ENCODE measurements around the gene MACIR. TPM values are rescaled to one million over a fixed set of nuclear protein-coding genes. Genes with fewer than 3 reads are reported as not detected.
A peak's percentile ranks its signal among the peaks of the same experiment; 100 is the strongest.
"Not testable (repeated sequence)": the region's sequence is repeated elsewhere in the genome, so short reads cannot be mapped to it uniquely, and the experiment has no call there.

Gene MACIR
- total RNA-seq, 1 experiment from 2014 or later: 21.0 TPM

DNA sequence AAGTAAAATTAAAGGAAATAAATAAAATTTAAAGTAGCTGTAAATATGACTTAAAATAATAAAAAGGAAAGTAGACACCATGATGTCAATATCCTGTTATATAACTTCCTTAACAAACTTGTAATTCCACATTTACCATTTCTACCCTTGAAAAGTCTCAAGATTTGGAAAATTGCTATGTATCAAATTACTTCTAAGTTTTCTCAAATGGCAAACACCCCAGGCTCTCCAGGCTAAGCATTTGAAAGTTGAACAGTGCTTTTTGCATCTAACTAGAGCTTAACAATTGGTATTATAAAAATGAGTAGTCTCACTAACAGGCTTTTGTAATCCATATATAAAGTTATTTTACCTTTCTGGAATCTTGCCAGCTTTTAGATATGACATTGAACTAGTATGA lies 41.5 kb upstream of the MACIR start:
- POLR2A ChIA-PET (ENCODE audit: unreplicated experiment): interaction anchor here (0.7 kb wide), 1 partner anchor 42 kb away, joined by 4 read pairs; the partner anchor contains the start of gene MACIR
- Histone ChIP-seq H3K9me3 (ENCODE audit: insufficient read depth, low read depth) (no peaks in the 10 kb centered on the region; the same call in 1 of the 2 replicates), H3K27ac (no peak overlapping the region), H2AFZ (no peak overlapping the region), H3K79me2 (ENCODE audit: low read depth) (no peaks in the 10 kb centered on the region), H3K9me2 (ENCODE audit: insufficient read depth) (no peaks in the 10 kb centered on the region), H3K36me3 (ENCODE audit: low read depth) (no peaks in the 10 kb centered on the region), H3F3A (ENCODE audit: insufficient read depth, low read depth) (no peaks in the 10 kb centered on the region), H3K4me2 (no peak overlapping the region), H3K27me3 (ENCODE audit: insufficient read depth, low read depth) (no peaks in the 10 kb centered on the region), H3K4me1 (replicated peaks; ENCODE audit: insufficient read depth) (no peaks in the 10 kb centered on the region), H3K4me3 (no peak overlapping the region), H4K20me1 (ENCODE audit: insufficient read depth) (no peaks in the 10 kb centered on the region)
- intact Hi-C loops (cut with micrococcal nuclease; ENCODE audit: unreplicated experiment): no loop called here
- no TSS peak for BruUV-seq (replicated peaks)
- TF ChIP-seq EZH2 (IDR thresholded peaks at IDR 0.05; ENCODE audit: low read depth): no peak
- no peak for DNase-seq
- CTCF ChIA-PET: no interaction called here

DNA sequence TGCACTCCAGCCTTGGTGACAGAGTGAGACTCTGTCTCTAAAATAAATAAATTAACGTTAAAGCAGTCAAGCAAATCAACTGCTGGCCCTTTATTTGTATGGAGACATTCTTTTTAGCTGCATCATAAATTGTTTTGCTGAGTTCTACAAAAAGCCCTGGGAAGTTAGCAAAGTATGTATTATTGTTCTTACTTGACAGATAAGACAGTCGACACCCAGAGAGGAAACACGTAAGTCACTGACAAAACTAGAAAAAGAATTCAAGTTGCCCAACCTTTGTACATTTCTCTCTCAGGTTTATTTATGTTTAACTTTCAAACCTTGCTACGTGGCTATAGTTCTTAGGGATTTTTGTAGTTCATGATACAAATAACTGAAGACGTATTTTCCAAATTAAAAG lies 40.4 kb upstream of the MACIR start:
- Histone ChIP-seq H4K20me1 (ENCODE audit: insufficient read depth) (no peaks in the 10 kb centered on the region), H2AFZ (no peak overlapping the region), H3F3A (ENCODE audit: insufficient read depth, low read depth) (no peaks in the 10 kb centered on the region), H3K4me1 (replicated peaks; ENCODE audit: insufficient read depth) (no peaks in the 10 kb centered on the region), H3K27me3 (ENCODE audit: insufficient read depth, low read depth) (no peaks in the 10 kb centered on the region), H3K79me2 (ENCODE audit: low read depth) (no peaks in the 10 kb centered on the region), H3K9me2 (ENCODE audit: insufficient read depth) (no peaks in the 10 kb centered on the region), H3K9me3 (ENCODE audit: insufficient read depth, low read depth) (no peaks in the 10 kb centered on the region; the same call in 1 of the 2 replicates), H3K4me2 (no peak overlapping the region), H3K4me3 (no peak overlapping the region), H3K27ac (no peak overlapping the region), H3K36me3 (ENCODE audit: low read depth) (no peaks in the 10 kb centered on the region)
- ChIA-PET CTCF (no interaction called here), POLR2A (ENCODE audit: unreplicated experiment) (no interaction called here)
- TF ChIP-seq EZH2 (IDR thresholded peaks at IDR 0.05; ENCODE audit: low read depth): no peak
- TF ChIP-seq, protein P1, sequence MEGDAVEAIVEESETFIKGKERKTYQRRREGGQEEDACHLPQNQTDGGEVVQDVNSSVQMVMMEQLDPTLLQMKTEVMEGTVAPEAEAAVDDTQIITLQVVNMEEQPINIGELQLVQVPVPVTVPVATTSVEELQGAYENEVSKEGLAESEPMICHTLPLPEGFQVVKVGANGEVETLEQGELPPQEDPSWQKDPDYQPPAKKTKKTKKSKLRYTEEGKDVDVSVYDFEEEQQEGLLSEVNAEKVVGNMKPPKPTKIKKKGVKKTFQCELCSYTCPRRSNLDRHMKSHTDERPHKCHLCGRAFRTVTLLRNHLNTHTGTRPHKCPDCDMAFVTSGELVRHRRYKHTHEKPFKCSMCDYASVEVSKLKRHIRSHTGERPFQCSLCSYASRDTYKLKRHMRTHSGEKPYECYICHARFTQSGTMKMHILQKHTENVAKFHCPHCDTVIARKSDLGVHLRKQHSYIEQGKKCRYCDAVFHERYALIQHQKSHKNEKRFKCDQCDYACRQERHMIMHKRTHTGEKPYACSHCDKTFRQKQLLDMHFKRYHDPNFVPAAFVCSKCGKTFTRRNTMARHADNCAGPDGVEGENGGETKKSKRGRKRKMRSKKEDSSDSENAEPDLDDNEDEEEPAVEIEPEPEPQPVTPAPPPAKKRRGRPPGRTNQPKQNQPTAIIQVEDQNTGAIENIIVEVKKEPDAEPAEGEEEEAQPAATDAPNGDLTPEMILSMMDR (conservative IDR thresholded peaks at IDR 0.05): no peak
- DNase-seq: peak in 1 of 2 experiments; percentile 69
- BruUV-seq (replicated peaks): no TSS peak
- intact Hi-C loops (cut with micrococcal nuclease; ENCODE audit: unreplicated experiment): no loop called here

DNA sequence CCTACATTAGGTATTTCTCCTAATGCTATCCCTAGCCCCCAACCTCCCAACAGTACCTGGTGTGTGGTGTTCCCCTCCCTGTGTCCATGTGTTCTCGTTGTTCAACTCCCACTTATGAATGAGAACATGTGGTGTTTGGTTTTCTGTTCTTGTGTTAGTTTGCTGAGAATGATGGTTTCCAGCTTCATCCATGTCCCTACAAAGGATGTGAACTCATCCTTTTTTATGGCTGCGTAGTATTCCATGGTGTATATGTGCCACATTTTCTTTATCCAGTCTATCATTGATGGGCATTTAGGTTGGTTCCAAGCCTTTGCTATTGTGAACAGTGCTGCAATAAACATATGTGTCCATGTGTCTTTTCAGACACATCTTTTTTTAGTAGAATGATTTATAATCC lies 39.5 kb upstream of the MACIR start:
- H3K27me3 ChIP-seq (ENCODE audit: insufficient read depth, low read depth); H3K9me3 ChIP-seq (ENCODE audit: insufficient read depth, low read depth); H4K20me1 ChIP-seq (ENCODE audit: insufficient read depth); H3F3A ChIP-seq (ENCODE audit: insufficient read depth, low read depth); H3K4me1 ChIP-seq (replicated peaks; ENCODE audit: insufficient read depth); H3K4me2 ChIP-seq; H3K79me2 ChIP-seq (ENCODE audit: low read depth); H3K4me3 ChIP-seq; CTCF ChIA-PET; DNase-seq; H3K27ac ChIP-seq; intact Hi-C loops (cut with micrococcal nuclease; ENCODE audit: unreplicated experiment); H3K36me3 ChIP-seq (ENCODE audit: low read depth); H2AFZ ChIP-seq; BruUV-seq (replicated peaks); H3K9me2 ChIP-seq (ENCODE audit: insufficient read depth); POLR2A ChIA-PET (ENCODE audit: unreplicated experiment): not testable (repeated sequence)

DNA sequence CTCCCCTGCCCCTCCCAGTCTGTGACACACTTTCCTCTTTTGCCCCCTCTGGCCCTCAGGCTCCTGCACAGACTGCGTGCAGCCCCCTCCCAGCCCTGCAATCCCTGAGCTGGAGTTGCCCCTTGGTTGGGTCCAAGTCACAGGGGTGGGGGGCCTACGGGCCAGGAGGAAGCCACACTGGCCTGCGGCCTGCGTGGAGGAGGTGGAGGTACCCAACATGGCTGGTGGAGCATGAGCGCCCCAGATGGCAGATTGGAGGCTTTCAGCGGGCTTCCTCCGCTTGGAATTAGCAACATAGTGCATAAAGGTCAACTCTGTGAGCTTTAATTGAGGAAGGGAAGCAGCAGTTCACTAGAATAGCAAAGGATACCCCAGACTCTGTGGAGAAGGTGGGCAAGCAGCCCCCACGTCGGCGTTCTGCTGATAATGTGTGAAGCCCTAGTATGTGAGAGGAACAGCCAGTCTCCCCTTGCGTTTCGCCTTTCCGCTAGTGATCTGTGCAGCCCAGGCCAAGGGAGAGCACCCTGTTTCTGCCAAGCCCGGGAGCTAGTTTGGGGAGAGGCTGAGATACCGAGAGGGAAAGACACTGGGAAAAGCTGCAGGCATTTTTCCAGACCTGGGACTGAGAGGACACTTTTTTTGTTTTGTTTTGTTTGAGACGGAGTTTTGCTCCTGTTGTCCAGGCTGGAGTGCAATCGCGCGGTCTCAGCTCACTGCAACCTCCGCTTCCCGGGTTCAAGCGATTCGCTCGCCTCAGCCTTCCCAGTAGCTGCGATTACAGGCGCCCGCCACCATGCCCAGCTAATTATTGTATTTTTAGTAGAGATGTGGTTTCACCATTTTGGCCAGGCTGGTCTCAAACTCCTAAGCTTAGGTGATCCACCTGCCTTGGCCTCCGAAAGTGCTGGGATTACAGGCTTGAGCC lies 35.3 kb upstream of the MACIR start:
- no peak overlapping the region for H3K4me3 ChIP-seq
- H3K27ac ChIP-seq: no peak overlapping the region
- H4K20me1 ChIP-seq (ENCODE audit: insufficient read depth): no peaks in the 10 kb centered on the region
- no peaks in the 10 kb centered on the region for H3K4me1 ChIP-seq (replicated peaks; ENCODE audit: insufficient read depth)
- POLR2A ChIA-PET (ENCODE audit: unreplicated experiment): no interaction called here
- H3K79me2 ChIP-seq (ENCODE audit: low read depth): no peaks in the 10 kb centered on the region
- no peak overlapping the region for H2AFZ ChIP-seq
- no peak for DNase-seq
- H3K4me2 ChIP-seq: no peak overlapping the region
- no peaks in the 10 kb centered on the region for H3F3A ChIP-seq (ENCODE audit: insufficient read depth, low read depth)
- H3K27me3 ChIP-seq (ENCODE audit: insufficient read depth, low read depth): no peaks in the 10 kb centered on the region
- no peaks in the 10 kb centered on the region for H3K9me3 ChIP-seq (ENCODE audit: insufficient read depth, low read depth)
- intact Hi-C loops (cut with micrococcal nuclease; ENCODE audit: unreplicated experiment): loop anchor here (10.0 kb wide), 1 partner anchor 178 kb away; no protein-coding TSS in a partner anchor
- TF ChIP-seq, protein P1 (conservative IDR thresholded peaks at IDR 0.05): no peak
- no peak for TF ChIP-seq EZH2 (IDR thresholded peaks at IDR 0.05; ENCODE audit: low read depth)
- CTCF ChIA-PET: interaction anchor here (0.6 kb wide), 1 partner anchor 243 kb away, joined by 7 read pairs; no protein-coding TSS in a partner anchor
- BruUV-seq (replicated peaks): no TSS peak
- H3K9me2 ChIP-seq (ENCODE audit: insufficient read depth): 0 out of 2 replicates have a peak, but pooled peaks cover 3% of the 10 kb centered on the region
- H3K36me3 ChIP-seq (ENCODE audit: low read depth): no peaks in the 10 kb centered on the region

Data from PC-9 (cell line).